ENCODE measurements around the gene RAP1A.

DNA sequence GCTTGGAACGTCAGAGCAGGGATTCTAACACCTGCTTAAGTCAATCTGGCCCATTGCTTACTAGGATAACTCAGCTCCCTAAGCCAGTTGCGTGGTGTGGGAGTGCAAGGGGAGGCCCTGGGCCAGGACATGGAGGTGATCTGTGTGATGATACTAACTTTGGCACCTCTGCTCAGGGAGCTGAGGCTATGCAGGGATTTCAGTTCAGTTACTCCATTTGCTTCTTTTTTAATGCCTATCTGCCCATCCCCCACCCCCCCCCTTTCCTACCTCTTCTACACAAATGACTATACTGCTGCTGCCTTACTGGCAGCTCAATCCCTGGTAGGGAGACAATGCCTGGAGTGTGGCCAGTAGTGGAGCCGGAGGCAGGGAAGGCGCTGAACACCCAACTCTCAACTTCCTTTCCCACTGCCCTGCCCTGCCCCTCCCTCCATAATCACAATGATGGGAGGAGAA, 100.1 kb downstream of the RAP1A start:
- TF ChIP-seq, protein P1, sequence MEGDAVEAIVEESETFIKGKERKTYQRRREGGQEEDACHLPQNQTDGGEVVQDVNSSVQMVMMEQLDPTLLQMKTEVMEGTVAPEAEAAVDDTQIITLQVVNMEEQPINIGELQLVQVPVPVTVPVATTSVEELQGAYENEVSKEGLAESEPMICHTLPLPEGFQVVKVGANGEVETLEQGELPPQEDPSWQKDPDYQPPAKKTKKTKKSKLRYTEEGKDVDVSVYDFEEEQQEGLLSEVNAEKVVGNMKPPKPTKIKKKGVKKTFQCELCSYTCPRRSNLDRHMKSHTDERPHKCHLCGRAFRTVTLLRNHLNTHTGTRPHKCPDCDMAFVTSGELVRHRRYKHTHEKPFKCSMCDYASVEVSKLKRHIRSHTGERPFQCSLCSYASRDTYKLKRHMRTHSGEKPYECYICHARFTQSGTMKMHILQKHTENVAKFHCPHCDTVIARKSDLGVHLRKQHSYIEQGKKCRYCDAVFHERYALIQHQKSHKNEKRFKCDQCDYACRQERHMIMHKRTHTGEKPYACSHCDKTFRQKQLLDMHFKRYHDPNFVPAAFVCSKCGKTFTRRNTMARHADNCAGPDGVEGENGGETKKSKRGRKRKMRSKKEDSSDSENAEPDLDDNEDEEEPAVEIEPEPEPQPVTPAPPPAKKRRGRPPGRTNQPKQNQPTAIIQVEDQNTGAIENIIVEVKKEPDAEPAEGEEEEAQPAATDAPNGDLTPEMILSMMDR (optimal IDR thresholded peaks at IDR 0.05 in 1 of 3, IDR thresholded peaks at IDR 0.05 in 1 of 3, conservative IDR thresholded peaks at IDR 0.05 in 1 of 3; ENCODE audit: extremely low read depth in 1 of 3, insufficient read depth in 2 of 3, low read length in 3 of 3): no peak
- TF ChIP-seq EZH2 (IDR thresholded peaks at IDR 0.05; ENCODE audit: low read length): no peak
